ENCODE results near the gene PHF10. TPM values are rescaled to one million over a fixed set of nuclear protein-coding genes. Genes with fewer than 3 reads are reported as not detected.

The PHF10 gene
- total RNA-seq, 1 donor from 2014 or later: 45.7 TPM

DNA sequence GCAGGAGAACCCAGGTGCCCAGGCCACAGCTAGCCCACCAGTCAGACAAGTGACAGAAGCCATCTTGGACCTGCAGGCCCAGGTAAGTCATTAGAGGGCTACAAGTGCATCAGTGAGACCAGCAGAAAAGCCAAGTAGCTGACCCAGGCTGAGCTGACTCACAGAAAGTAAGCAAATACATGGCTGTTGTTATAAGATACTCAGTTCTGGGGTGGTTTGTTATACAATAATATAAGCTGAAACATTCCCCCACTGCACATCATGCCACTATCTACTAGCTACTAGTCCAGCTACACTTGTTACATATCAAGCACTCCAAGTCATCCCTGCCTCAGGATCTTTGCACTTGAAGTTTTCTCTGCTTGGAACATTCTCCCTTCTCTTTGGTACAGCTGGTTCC is 17.0 kb upstream of the PHF10 start:
- Histone ChIP-seq H3K9me3 (no peaks in the 10 kb centered on the region), H3K27me3 (ENCODE audit: low read depth) (no peaks in the 10 kb centered on the region), H3K4me1 (no peaks in the 10 kb centered on the region), H3K36me3 (no peaks in the 10 kb centered on the region), H3K27ac (no peak overlapping the region), H3K4me3 (no peak overlapping the region)
- TF ChIP-seq, protein P1, sequence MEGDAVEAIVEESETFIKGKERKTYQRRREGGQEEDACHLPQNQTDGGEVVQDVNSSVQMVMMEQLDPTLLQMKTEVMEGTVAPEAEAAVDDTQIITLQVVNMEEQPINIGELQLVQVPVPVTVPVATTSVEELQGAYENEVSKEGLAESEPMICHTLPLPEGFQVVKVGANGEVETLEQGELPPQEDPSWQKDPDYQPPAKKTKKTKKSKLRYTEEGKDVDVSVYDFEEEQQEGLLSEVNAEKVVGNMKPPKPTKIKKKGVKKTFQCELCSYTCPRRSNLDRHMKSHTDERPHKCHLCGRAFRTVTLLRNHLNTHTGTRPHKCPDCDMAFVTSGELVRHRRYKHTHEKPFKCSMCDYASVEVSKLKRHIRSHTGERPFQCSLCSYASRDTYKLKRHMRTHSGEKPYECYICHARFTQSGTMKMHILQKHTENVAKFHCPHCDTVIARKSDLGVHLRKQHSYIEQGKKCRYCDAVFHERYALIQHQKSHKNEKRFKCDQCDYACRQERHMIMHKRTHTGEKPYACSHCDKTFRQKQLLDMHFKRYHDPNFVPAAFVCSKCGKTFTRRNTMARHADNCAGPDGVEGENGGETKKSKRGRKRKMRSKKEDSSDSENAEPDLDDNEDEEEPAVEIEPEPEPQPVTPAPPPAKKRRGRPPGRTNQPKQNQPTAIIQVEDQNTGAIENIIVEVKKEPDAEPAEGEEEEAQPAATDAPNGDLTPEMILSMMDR (IDR thresholded peaks at IDR 0.05): no peak
- DNase-seq (no peak), ATAC-seq (no peak)
- intact Hi-C loops (cut with DNase I): no loop called here

DNA sequence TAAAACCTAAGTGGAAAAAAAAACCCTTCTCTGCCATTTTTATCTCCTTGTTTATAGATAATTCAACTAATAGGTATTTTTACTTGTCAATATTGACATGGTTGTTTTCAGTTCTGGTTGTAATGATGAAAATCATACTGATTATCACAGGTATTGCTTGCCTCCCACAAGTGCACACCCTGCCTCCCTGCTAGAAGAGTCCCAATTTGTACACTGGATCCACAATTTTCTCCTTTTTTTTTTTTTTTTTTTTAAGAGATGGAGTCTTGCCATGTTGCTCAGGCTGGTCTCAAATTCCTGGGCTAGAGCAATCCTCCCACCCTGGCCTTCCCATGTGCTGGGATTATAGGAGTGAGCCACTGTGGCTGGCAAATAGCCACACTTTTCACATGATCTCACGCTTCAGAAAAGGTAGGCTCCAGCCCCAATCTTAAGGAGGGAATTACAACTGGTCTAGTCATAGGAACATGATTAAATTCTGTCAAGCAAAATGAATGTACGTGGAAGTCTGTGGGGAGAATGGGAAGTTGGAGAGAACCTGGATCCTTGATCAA is 14.8 kb upstream of the PHF10 start:
- H3K27me3 ChIP-seq (ENCODE audit: low read depth): no peaks in the 10 kb centered on the region
- H3K36me3 ChIP-seq: no peaks in the 10 kb centered on the region
- no peaks in the 10 kb centered on the region for H3K4me1 ChIP-seq
- H3K4me3 ChIP-seq: no peak overlapping the region
- intact Hi-C loops (cut with DNase I): no loop called here
- TF ChIP-seq, protein P1 (IDR thresholded peaks at IDR 0.05): no peak
- ATAC-seq (no peak), DNase-seq (no peak)
- H3K27ac ChIP-seq: no peak overlapping the region
- no peaks in the 10 kb centered on the region for H3K9me3 ChIP-seq

DNA sequence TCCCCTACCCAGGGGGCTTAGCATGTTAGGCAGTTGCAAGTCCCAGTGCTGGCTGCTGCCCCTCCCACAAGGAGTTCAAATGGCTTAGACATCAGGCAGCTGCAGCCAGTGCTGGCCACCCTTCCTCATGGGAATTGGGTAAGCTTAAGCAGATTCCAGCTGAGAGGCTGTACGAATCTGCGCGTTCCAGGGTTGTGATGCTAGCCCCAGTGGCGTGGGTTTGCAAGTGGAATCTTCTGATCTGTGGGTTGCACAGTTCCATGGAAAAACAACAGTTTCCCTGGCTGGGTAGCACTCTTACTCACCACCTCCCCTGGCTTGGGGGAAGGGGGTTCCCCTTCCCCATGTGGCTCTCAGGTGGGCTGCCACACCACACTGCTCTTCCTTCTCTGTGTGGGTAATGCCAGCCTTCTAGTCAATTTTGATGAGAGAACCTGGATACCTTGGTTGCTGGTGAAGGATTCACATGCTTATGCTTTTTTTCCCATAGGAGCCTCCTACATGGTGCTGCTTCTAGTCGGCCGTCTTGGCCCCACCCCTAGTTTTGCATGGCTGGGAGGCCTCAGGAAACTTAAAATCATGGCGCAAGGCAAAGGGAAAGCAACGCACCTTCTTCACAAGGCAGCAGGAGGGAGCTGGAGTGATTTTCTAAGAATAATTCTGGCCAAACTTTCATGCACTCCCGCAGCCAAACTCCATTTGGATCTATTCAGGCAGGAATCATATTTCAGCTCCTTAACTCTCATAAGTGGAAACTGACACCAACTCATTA is 14.1 kb upstream of the PHF10 start:
- no peak for DNase-seq
- TF ChIP-seq, protein P1 (IDR thresholded peaks at IDR 0.05): no peak
- H3K36me3 ChIP-seq: no peaks in the 10 kb centered on the region
- no peaks in the 10 kb centered on the region for H3K27me3 ChIP-seq (ENCODE audit: low read depth)
- intact Hi-C loops (cut with DNase I): no loop called here
- no peaks in the 10 kb centered on the region for H3K4me1 ChIP-seq
- H3K27ac ChIP-seq: no peak overlapping the region
- no peaks in the 10 kb centered on the region for H3K9me3 ChIP-seq
- no peak for ATAC-seq
- no peak overlapping the region for H3K4me3 ChIP-seq

DNA sequence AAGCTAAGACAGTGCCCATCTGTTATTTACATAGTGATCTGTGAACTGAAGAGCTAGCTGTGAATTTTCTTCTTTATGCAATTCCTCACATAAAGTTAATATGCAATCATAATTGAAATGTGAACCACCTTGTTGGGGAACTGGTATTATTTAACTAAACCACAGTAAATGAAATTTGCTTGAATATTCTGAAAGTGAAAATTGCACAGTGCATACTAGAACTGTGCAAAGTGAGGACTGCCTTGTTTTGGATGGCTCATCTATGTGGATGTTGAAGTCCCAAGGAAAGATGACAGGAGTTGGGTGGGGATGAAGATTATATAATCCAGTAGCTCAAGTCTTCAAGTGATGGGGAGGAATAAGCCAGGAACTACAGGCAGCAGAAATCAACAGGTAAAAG is 5.7 kb upstream of the PHF10 start:
- Histone ChIP-seq H3K27me3 (ENCODE audit: low read depth) (no peaks in the 10 kb centered on the region), H3K9me3 (no peaks in the 10 kb centered on the region), H3K27ac (no peak overlapping the region), H3K36me3 (no peaks in the 10 kb centered on the region), H3K4me3 (no peak overlapping the region), H3K4me1 (peaks cover 5% of the 10 kb centered on the region)
- TF ChIP-seq, protein P1 (IDR thresholded peaks at IDR 0.05): no peak
- intact Hi-C loops (cut with DNase I): no loop called here
- ATAC-seq: no peak
- DNase-seq: no peak

DNA sequence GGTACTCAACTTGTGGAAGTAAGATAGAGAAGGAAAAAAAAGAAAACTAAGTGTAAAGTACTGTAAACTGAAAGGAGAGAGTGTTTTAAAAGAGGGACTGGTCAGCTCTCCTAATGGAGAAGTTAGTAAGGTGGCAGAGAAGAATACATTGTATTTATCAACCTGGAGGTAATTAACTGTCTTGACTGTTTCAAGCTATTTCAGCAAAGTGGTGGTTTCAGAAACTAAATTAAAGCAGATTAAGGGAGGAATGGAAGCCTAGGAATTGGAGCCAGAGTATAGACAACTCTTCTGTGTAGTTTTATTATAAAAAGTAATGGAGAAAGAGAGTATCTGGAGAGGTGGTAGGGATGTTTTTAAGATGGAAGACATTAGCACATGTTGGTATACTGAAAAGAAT is 2.7 kb upstream of the PHF10 start:
- H3K9me3 ChIP-seq: no peaks in the 10 kb centered on the region
- no peaks in the 10 kb centered on the region for H3K36me3 ChIP-seq
- peaks cover 14% of the 10 kb centered on the region for H3K4me1 ChIP-seq
- TF ChIP-seq, protein P1 (IDR thresholded peaks at IDR 0.05): no peak
- ATAC-seq (no peak), DNase-seq (no peak)
- no peak overlapping the region for H3K4me3 ChIP-seq
- intact Hi-C loops (cut with DNase I): no loop called here
- H3K27ac ChIP-seq: no peak overlapping the region
- no peaks in the 10 kb centered on the region for H3K27me3 ChIP-seq (ENCODE audit: low read depth)

Measured in lower lobe of right lung (tissue), 2 donors.